Activated naive CD8-positive, alpha-beta T cell (primary cell): ENCODE results near the gene DCAF8L2.
"Not testable (repeated sequence)": the region's sequence is repeated elsewhere in the genome, so short reads cannot be mapped to it uniquely, and the experiment has no call there.

Experiments used
- H3K27ac Mint-ChIP-seq: one replicate; pipeline ENCODE4 v1.8.0; 2021; ENCODE audit warnings: mixed read lengths
- H3K27me3 Mint-ChIP-seq: one replicate; pipeline ENCODE4 v1.8.0; 2021; ENCODE audit warnings: mixed read lengths
- H3K36me3 Mint-ChIP-seq: one replicate; pipeline ENCODE4 v1.8.0; 2021; ENCODE audit warnings: mixed read lengths
- H3K4me1 Mint-ChIP-seq: one replicate; pipeline ENCODE4 v1.8.0; 2021; ENCODE audit warnings: low read depth, mixed read lengths
- H3K4me3 Mint-ChIP-seq: one replicate; pipeline ENCODE4 v1.8.0; 2021; ENCODE audit warnings: mild to moderate bottlenecking, mixed read lengths
- H3K9me3 Mint-ChIP-seq: one replicate; pipeline ENCODE4 v1.8.0; 2021; ENCODE audit warnings: low read depth, mixed read lengths

Gene DCAF8L2

DNA sequence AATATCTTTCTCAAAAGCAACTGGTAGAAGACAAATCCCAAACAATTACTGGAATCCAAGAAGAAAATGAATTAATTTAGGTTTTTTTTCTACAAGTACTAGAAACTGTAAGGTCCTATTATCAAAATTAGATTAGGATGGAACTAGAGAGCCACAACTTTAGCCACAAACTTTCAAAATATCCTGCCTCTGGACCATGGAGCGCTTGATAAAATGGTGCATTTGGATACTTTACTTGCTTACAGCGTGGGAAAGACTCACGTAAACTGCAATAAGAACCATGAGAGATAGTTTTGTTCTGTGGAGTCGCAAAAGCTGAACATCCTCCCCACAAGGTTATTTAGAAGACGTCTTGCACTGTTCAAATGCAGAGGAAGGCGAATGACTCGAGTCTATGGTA lies at the start of gene DCAF8L2:
TSS of gene DCAF8L2 (plus strand) at position 301 of the 400 bp plus-strand sequence. CDS start 156,552 bp downstream, outside the sequence.
- no peak within 1 kb of the TSS for H3K4me3 Mint-ChIP-seq
- no peaks in the 10 kb centered on the region for H3K36me3 Mint-ChIP-seq
- H3K27me3 Mint-ChIP-seq: no peaks in the 10 kb centered on the region
- no peaks in the 10 kb centered on the region for H3K4me1 Mint-ChIP-seq
- H3K27ac Mint-ChIP-seq: no peak within 1 kb of the TSS
- H3K9me3 Mint-ChIP-seq: no peaks in the 10 kb centered on the region

- not testable (repeated sequence) for H3K9me3 Mint-ChIP-seq, H3K4me1 Mint-ChIP-seq, H3K36me3 Mint-ChIP-seq, H3K27ac Mint-ChIP-seq, H3K4me3 Mint-ChIP-seq, H3K27me3 Mint-ChIP-seq
Measured at GRCh38 chrX:27541161-27541560, 49.0 kb upstream of the DCAF8L2 start.

DNA sequence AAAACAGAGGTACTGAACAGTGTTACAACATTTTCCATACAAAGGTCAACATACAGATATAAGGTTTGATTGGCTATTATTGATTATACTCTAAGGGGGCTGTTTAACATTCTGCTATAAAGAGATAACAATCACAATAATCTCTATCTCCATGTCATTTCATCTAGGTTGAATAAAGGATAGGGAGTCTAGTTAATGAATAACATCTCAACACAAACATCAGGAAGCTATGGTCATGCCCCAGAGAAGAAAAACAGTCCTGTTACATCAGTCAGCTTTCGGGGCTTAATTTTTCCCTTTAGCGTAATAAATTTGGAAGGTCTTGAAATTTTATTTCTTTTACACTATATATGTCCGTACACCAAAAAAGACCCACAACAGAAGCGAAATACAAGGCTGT lies 41.5 kb upstream of the DCAF8L2 start:
- Mint-ChIP-seq H3K4me3 (no peak overlapping the region), H3K36me3 (no peaks in the 10 kb centered on the region), H3K4me1 (no peaks in the 10 kb centered on the region), H3K27ac (no peak overlapping the region), H3K9me3 (no peaks in the 10 kb centered on the region), H3K27me3 (no peaks in the 10 kb centered on the region)

DNA sequence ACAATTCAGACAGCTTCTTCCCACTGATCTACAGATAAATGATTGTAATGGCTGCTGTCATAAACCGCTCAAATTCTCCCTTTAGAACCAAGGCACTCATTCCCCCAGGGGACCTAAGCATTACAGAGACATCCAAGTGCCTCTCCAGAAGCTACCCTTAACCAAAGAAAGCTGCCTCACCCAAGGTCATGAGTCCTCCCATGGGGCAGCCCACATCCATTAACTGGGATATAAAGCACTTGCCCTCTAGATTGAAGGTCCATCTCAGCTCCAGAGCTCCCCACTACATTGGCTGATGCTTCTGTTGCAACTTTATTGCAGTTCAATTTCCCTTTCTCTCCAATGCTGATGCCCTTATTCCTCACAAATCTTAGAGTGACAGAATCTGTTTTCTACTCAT lies 40.5 kb upstream of the DCAF8L2 start:
- Mint-ChIP-seq H3K27me3 (no peaks in the 10 kb centered on the region), H3K4me1 (no peaks in the 10 kb centered on the region), H3K9me3 (no peaks in the 10 kb centered on the region), H3K36me3 (no peaks in the 10 kb centered on the region), H3K4me3 (no peak overlapping the region), H3K27ac (no peak overlapping the region)

DNA sequence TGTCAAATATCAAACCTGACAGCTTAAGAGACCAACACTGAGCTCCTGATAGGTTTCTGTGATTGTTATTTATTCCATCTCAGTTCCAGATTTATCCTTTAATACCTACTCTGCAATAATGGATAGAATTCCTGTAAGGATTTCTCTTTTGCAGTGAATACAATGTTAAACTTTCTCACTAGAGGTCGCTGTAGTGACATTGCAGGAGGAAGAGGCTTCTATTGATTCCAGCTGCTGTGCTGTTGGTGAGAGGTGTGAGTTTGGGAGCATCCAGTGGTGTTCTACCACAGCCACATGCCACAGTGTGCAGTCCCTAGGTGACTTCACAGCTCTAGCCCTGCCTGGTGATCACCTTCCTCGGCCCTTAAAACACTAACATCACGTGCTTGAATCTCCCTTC lies 34.6 kb upstream of the DCAF8L2 start:
- Mint-ChIP-seq H3K4me1 (no peaks in the 10 kb centered on the region), H3K27me3 (no peaks in the 10 kb centered on the region), H3K36me3 (no peaks in the 10 kb centered on the region), H3K27ac (no peak overlapping the region), H3K9me3 (no peaks in the 10 kb centered on the region), H3K4me3 (no peak overlapping the region)

- no peaks in the 10 kb centered on the region for H3K27me3 Mint-ChIP-seq
- no peaks in the 10 kb centered on the region for H3K4me1 Mint-ChIP-seq
- H3K27ac Mint-ChIP-seq: no peak overlapping the region
Measured at GRCh38 chrX:27565992-27566391, 24.2 kb upstream of the DCAF8L2 start.

GRCh38 chrX:27571164-27571563 lies 19.0 kb upstream of the DCAF8L2 start:
- Mint-ChIP-seq H3K27me3 (no peaks in the 10 kb centered on the region), H3K27ac (no peak overlapping the region), H3K36me3 (no peaks in the 10 kb centered on the region), H3K4me3 (no peak overlapping the region), H3K4me1 (no peaks in the 10 kb centered on the region), H3K9me3 (no peaks in the 10 kb centered on the region)

More at GRCh38 chrX:27565992-27566391, 24.2 kb upstream of the DCAF8L2 start:
- Mint-ChIP-seq H3K36me3 (no peaks in the 10 kb centered on the region), H3K9me3 (no peaks in the 10 kb centered on the region), H3K4me3 (no peak overlapping the region)

- Mint-ChIP-seq H3K4me1 (no peaks in the 10 kb centered on the region), H3K27me3 (no peaks in the 10 kb centered on the region), H3K4me3 (no peak overlapping the region), H3K27ac (no peak overlapping the region), H3K36me3 (no peaks in the 10 kb centered on the region), H3K9me3 (no peaks in the 10 kb centered on the region)
Measured at GRCh38 chrX:27575565-27575964, 14.6 kb upstream of the DCAF8L2 start.

DNA sequence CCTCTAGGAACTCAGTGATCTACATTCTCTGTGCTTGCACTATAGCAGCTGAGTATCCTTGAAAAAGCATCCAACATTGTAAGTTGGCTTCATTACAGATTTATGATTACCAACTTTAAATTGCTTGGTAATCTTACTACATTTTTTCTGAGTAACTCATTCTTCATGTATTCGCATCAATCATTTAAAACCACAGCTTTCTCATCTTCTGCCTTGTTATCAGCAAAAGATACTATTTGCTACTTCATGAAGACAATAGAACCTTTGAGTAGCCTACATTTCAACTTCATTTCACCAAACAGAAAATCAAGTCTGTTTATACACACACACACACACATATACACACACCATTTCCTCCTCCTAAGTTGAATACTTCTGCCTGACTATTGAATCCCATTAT lies 6.2 kb upstream of the DCAF8L2 start:
- Mint-ChIP-seq H3K4me3 (no peak overlapping the region), H3K9me3 (no peaks in the 10 kb centered on the region), H3K36me3 (no peaks in the 10 kb centered on the region), H3K4me1 (no peaks in the 10 kb centered on the region), H3K27ac (no peak overlapping the region), H3K27me3 (no peaks in the 10 kb centered on the region)

DNA sequence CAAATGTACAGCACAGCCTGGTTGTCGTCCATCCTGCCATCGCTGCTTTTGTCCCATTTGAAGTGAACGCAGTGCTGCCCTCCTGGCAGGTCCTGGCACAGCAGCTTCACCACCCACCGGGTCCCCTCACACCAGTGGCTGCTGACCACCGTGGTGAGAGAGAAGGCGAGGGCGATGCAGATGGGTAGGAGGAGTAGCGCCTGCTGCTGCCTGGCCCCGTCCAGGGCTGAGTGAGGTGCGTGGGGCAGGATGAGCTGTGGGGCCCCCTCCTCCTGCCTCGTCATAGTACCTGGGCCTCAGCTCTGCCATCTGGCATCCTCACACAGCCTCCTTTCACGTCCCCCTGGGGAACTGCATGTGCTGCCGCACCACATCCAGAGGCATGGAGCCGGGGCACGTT lies 1.8 kb downstream of the DCAF8L2 start:
- Mint-ChIP-seq H3K27ac (no peak overlapping the region), H3K36me3 (no peaks in the 10 kb centered on the region), H3K4me1 (no peaks in the 10 kb centered on the region), H3K4me3 (no peak overlapping the region), H3K9me3 (no peaks in the 10 kb centered on the region), H3K27me3 (no peaks in the 10 kb centered on the region)

GRCh38 chrX:27597508-27597907 lies 7.4 kb downstream of the DCAF8L2 start:
- Mint-ChIP-seq H3K36me3 (no peaks in the 10 kb centered on the region), H3K27ac (no peak overlapping the region), H3K4me1 (no peaks in the 10 kb centered on the region), H3K27me3 (no peaks in the 10 kb centered on the region), H3K4me3 (no peak overlapping the region), H3K9me3 (no peaks in the 10 kb centered on the region)

DNA sequence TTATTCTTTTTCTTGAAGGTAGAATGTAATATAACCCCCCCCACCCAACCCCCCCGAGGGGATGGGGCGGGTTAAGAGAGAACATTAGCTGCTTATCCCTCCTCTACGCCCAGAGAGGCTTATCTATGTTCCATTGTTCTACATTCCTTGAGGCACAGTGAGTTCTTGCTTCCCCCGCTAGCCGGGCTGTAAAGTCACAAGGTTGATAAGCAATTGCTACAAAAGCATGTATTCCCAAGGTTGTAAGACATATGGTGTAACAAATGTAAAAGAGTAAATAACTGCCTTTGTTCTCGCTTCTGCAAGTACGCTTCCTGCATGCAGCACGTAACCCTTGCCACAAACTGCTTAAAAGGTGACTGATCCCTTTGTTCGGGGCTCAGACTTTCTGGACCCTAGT lies 8.2 kb downstream of the DCAF8L2 start:
- Mint-ChIP-seq H3K27me3 (no peaks in the 10 kb centered on the region), H3K4me1 (no peaks in the 10 kb centered on the region), H3K9me3 (no peaks in the 10 kb centered on the region)

DNA sequence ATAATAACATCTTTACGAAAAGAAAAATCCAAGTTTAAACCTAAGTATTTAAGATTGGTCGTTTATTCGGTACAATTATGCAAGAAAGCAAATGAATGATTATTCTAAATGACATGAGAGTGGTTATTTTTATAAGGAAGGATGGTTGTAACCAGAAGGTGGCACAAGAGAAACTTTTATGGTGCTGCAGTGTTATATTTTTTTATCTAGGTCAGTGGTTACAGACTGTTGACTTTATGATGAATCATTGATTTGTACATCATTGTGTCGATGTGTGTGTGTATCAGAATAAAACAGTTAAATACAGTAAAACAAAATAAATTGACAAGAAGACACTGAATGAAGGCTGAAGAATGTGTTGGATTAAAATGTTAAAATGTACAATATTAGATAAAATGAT lies 9.8 kb downstream of the DCAF8L2 start:
- no peak overlapping the region for H3K27ac Mint-ChIP-seq
- H3K9me3 Mint-ChIP-seq: no peaks in the 10 kb centered on the region
- no peak overlapping the region for H3K4me3 Mint-ChIP-seq
- no peaks in the 10 kb centered on the region for H3K36me3 Mint-ChIP-seq
- no peaks in the 10 kb centered on the region for H3K27me3 Mint-ChIP-seq
- no peaks in the 10 kb centered on the region for H3K4me1 Mint-ChIP-seq

More for the DNA sequence above, 8.2 kb downstream of the DCAF8L2 start:
- Mint-ChIP-seq H3K36me3 (no peaks in the 10 kb centered on the region), H3K27ac (no peak overlapping the region), H3K4me3 (no peak overlapping the region)

GRCh38 chrX:27600686-27601085 lies 10.5 kb downstream of the DCAF8L2 start:
- Mint-ChIP-seq H3K36me3 (no peaks in the 10 kb centered on the region), H3K27me3 (no peaks in the 10 kb centered on the region), H3K9me3 (no peaks in the 10 kb centered on the region), H3K4me3 (no peak overlapping the region), H3K4me1 (no peaks in the 10 kb centered on the region), H3K27ac (no peak overlapping the region)

- Mint-ChIP-seq H3K27ac (no peak overlapping the region), H3K27me3 (no peaks in the 10 kb centered on the region), H3K9me3 (peaks cover 7% of the 10 kb centered on the region), H3K4me3 (no peak overlapping the region), H3K36me3 (no peaks in the 10 kb centered on the region), H3K4me1 (no peaks in the 10 kb centered on the region)
Measured at GRCh38 chrX:27608671-27609070, 18.5 kb downstream of the DCAF8L2 start.

- Mint-ChIP-seq H3K9me3 (no peaks in the 10 kb centered on the region), H3K27me3 (no peaks in the 10 kb centered on the region), H3K4me1 (no peaks in the 10 kb centered on the region), H3K27ac (no peak overlapping the region), H3K4me3 (no peak overlapping the region), H3K36me3 (no peaks in the 10 kb centered on the region)
Measured at GRCh38 chrX:27619459-27619858, 29.3 kb downstream of the DCAF8L2 start.

DNA sequence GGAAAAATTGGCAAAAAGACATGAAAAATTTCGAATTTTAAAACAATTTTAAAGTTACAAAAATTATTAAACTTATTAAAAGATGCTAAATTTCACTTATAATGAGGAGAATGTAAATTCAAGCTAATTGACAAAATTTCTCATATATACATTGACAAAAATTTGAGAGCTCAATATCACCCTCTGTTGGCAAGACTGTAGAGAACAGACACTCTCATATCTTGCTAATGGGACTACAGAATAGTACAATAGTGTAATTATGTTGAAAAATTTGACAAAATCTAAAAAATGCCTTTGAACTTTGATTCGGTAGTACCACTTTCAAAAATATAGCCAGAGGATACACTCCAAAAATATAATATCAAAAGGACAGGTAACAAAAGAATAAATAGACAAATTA lies 29.8 kb downstream of the DCAF8L2 start:
- Mint-ChIP-seq H3K27ac (no peak overlapping the region), H3K9me3 (no peaks in the 10 kb centered on the region), H3K27me3 (no peaks in the 10 kb centered on the region), H3K36me3 (no peaks in the 10 kb centered on the region), H3K4me3 (no peak overlapping the region), H3K4me1 (no peaks in the 10 kb centered on the region)
